GM18498 (cell line): Measurements from ENCODE around the gene SMKR1.
"Not testable (repeated sequence)": the region's sequence is repeated elsewhere in the genome, so short reads cannot be mapped to it uniquely, and the experiment has no call there.

Source experiments
- ATAC-seq: cut with Tn5 transposase; IDR thresholded peaks from one replicate; pipeline ENCODE4 v1.9.1; 2021; ENCODE audit warnings: mild to moderate bottlenecking, moderate library complexity; ENCODE audit not compliant: unreplicated experiment

The SMKR1 gene

GRCh38 chr7:129524405-129524804 lies 22.1 kb downstream of the SMKR1 start:
- not testable (repeated sequence) for ATAC-seq

DNA sequence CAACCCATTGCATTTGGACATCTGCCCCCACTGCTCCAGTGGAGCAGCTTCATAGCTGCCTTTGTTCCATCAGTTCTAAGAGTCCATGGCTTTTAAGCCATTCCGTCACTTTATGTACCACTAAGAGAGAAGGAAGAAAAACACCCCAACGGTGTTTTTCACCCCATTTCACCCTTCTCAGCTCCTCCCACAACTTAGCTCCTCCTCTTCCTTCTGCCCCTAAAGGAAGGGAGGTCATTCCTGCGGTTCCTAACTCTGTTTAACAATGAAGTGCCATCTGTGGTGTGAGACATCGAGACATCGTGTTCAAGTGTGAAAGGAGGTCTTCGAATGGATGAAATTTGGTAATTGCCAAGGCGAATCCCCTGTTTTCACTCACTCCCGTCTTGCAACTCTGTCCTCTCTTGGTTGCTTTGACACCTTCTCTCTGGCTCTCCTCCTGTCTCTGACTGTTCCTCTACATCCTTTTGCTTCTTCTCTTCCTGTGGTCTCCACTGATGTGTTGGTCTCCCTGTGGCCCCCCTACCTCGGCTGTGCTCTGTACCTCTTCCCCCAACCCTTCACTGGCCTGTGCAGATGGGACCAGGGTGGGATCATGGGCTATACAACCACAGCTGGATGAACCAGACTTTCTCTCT lies 23.0 kb downstream of the SMKR1 start:
- ATAC-seq: no peak

- ATAC-seq: no peak
Measured at GRCh38 chr7:129529643-129530042, 27.3 kb downstream of the SMKR1 start.

DNA sequence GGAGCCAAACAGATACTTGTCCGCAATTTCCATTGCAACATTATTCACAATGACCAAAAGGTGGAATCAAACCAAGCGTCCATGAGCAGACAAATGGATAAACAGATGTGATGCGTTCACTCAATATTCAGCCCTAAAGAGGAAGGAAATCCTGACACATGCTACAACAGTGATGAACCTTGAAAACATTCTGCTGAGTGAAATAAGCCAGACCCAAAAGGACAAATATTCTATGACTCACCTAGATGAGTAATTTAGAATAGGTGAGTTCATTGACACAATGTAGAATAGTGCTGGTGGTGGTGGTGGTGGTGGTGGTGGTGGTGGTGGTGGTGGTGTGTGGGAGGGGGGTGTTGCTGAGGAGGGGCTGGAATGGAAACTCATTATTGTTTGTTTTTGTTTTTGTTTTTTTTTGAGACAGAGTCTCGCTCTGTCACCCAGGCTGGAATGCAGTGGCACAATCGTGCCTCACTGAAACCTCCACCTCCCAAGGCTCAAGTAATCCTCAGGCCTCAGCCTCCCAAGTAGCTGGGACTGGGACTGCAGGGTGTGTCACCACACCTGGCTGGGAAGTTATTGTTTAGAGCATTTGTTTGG lies 28.6 kb downstream of the SMKR1 start:
- no peak for ATAC-seq

DNA sequence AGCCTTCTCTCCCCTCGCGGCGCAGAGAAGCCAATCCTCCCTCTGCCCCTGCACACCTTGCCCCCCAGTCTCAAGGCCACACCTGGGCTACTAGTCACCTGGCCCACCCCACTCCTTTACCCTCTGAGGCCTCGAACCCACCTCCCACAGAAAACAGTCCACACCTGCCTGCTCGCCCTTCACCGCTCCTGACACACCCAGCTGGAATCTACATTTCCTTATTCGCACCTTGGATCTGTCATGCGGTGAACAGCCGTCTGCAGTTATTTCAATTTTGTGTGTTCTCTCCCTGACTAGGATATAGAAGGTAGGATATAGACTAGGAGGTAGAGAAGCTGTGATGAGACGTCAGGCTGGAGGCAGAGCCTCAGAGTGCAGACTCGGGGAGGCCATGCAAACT lies 29.4 kb downstream of the SMKR1 start:
- no peak for ATAC-seq

DNA sequence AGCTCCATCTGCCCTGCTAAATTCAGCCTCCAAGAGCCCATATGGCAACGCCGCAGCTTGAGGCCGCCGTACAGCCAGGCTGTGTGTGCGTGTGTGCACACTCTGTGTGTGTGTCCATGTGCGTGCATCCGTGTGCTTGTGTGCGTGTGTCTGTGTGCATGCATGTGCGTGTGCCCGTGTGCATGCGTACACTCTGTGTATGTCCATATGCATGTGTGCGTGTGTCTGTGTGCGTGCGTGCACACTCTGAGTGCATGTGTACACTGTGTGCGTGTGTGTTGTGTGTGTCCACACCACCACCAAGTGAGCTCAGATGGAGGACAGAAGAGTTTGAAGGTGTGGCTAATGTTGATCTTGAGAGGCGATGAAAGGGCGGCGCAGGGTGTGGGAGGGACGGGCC lies 30.0 kb downstream of the SMKR1 start:
- no peak for ATAC-seq

- not testable (repeated sequence) for ATAC-seq
Measured at GRCh38 chr7:129534558-129535274, 32.4 kb downstream of the SMKR1 start.

GRCh38 chr7:129535896-129536295 lies 33.6 kb downstream of the SMKR1 start:
- no peak for ATAC-seq

DNA sequence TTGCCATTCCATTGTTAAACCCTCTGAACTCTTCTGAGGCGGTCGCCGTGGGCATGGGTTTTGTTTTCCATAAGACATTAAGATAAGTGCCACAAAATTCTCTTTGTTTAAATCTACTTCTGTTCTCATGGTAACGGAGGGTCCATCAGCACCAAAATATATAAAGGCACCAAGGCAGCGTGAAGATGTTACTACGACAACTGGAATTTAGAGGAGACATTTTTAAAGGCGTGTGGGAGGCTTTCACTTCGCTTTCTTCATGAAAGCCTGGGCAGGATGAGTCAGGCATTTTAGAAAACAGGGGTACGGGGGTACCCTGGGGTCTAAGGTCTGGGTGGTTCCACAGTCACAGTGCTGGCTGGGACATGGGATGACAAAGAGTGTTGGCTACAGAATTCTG lies 34.0 kb downstream of the SMKR1 start:
- ATAC-seq: no peak

DNA sequence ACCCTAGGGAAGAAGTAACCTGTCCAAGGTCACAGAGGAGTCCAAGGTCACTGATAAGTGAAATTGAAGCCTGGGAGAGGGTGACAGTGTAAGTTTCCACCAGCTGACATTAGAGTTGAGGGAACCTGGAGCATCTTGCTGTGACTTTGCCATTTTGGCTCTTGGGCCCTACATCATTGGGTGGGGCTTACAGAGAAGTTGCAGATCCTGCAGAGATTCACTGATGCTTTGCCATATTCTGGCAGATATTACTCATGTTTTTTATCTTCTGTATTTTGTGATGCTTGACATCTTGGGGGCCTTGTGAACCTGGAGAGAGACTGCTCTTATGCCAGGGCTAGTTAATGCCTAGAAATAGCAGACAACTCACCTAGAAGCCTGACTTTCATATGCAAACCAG lies 36.5 kb downstream of the SMKR1 start:
- no peak for ATAC-seq

GRCh38 chr7:129540340-129540739 lies 38.0 kb downstream of the SMKR1 start:
- ATAC-seq: no peak

GRCh38 chr7:129544700-129545099 lies 42.4 kb downstream of the SMKR1 start:
- no peak for ATAC-seq

GRCh38 chr7:129550693-129551360 lies 48.5 kb downstream of the SMKR1 start:
- ATAC-seq: no peak

DNA sequence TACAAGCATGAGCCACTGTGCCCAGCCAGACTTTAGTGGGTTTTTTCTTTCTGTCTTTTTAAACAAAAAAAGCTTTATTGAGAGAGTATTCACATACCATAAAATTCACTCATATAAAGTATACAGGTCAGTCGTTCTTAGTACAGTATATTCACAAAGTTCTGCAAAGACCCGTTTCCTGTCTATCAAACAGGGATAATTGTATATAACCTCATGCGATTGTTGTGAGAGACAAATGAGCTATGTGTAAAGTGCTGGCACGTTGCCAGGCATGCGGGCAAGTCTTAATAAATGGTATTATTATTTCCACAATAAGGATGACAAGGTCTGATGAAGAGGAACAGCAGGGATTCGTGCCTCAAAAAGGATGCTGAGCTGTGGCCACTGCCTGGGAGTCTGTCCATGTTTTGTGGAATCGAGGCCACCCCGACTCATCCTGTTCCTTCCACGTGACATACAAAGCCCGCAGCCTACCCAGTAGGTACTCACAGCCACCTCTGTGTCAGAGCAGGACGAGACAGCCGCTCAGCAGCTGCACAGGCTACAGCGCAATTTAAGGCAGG lies 51.6 kb downstream of the SMKR1 start:
- ATAC-seq: no peak

GRCh38 chr7:129556607-129557133 lies 54.3 kb downstream of the SMKR1 start:
- ATAC-seq: no peak

DNA sequence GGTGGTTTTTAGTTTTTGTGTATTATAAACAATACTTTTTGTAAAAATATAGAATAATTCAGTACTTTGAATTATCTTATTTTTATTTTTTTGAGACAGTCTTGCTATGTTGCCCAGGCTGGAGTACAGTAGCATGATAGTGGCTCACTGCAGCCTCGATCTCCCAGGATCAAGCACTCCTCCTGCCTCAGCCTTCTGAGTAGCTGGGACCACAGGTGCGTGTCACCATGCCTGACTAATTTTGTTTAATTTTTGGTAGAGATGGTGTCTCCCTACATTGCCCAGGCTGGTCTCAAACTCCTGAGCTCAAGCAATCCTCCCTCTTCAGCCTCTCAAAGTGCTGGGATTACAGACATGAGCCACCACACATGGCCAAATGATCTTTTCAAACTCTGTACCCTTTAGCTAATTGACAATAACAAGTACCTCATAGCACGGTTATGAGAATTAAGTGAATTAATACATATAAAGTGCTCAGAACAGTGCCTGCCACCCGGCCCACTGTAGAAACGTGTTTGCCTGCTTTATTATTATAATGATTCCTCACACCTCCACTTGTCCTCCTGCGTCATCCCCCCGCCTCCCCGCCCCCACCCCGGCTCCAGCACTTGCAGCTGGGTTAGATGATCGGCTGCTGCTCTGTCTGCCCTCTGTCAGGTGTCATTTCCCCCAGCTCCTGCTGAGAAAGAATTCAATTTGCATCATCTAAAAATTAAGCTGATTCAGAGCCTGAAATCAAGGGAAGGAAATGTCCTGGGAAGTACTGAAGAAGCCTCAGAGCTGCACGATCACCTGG lies 55.6 kb downstream of the SMKR1 start:
- no peak for ATAC-seq

DNA sequence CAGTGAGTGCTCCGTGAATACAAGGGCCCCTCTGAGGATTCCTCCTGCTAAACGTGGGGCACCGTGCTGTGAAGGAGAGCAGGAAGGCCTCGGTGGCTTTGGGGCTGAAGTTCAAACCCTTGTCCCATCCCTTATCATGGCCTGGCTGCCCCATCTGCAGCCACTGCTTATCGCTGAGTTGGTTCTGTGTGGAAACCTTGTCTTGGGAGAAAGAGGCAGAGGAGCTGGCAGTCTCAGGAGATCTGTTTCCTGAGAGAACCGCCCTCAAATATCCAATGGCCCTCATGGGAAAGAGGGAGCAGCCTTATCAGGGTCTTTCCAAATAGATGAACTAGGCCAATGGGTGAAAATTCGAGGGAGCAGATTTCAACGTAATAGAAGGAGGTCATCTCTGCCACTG lies 57.2 kb downstream of the SMKR1 start:
- ATAC-seq: no peak

- ATAC-seq: no peak
Measured at GRCh38 chr7:129560831-129561230, 58.5 kb downstream of the SMKR1 start.

DNA sequence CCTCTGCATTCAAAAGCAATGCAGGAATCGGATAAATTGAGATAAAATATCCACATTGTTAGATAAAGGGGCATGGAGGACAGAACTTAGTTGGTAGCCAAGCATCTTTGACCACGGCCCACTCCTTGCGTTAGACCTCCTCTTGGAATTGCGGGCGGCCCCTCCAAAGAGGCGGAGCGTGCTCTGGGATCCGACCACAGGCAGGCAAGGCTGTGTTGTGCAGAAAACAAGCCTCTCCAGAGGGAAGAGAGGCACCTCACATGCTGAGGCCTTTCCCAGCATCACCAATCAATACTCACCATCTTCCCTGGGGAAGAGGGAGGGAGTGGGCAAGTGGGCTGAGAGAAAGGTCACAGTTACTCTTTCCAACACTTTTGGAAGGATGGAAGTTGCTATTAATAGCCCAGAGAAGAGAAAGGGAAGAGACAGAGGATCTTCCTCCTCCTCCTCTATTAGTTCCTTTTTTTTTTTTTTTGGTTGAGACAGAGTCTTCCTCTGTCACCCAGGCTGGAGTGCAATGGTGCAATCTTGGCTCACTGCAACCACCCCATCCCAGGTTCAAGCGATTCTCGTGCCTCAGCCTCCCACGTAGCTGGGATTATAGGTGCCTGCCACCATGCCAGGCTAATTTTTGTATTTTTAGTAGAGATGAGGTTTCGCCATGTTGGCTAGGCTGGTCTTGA lies 59.5 kb downstream of the SMKR1 start:
- ATAC-seq: no peak
